PC-9 (cell line): ENCODE data around the gene BNIP2. TPM values are rescaled to one million over a fixed set of nuclear protein-coding genes. Genes with fewer than 3 reads are reported as not detected.

Experiments
- BruUV-seq: library from RNA; stranded (reverse); fragments of 400-500 nt; replicated peaks from 2 replicates; lab custom pipeline; 2021; lab: Mats Ljungman, UMichigan
- CTCF ChIA-PET: fragments of 300-600 bp; sonication (Branson Sonifier 250); formaldehyde crosslinking; loops from one replicate; lab custom pipeline; 2022; ENCODE audit warnings: antibody characterized with exemption; lab: Charles Lee
- POLR2A ChIA-PET: fragments of 300-600 bp; sonication (Branson Sonifier 250); formaldehyde crosslinking; loops from one replicate; lab custom pipeline; 2022; ENCODE audit warnings: antibody characterized with exemption; ENCODE audit not compliant: unreplicated experiment; lab: Charles Lee
- DNase-seq, 2 experiments: peaks; one replicate each; pipeline versions ENCODE4 v3.0.0 to v3.0.0-alpha.2; 2015 to 2022; ENCODE audit warnings: mixed read lengths in 1 of 2
- H2AFZ ChIP-seq: fragments of 200-600 bp; sonication (generic); 2 replicates; pipeline ENCODE4 v1.8.1; 2017; ENCODE audit warnings: antibody characterized with exemption
- H3F3A ChIP-seq: fragments of 200-600 bp; sonication (generic); 2 replicates; pipeline ENCODE4 v1.8.1; 2017; ENCODE audit warnings: antibody characterized with exemption, mild to moderate bottlenecking, low read depth; ENCODE audit not compliant: insufficient read depth
- H3K27ac ChIP-seq: fragments of 200-600 bp; sonication (generic); 2 replicates; pipeline ENCODE4 v1.6.1; 2016; ENCODE audit warnings: mixed run types
- H3K27me3 ChIP-seq: fragments of 200-600 bp; sonication (generic); 2 replicates; pipeline ENCODE4 v1.6.1; 2016; ENCODE audit warnings: low read depth, mixed run types; ENCODE audit not compliant: insufficient read depth
- H3K36me3 ChIP-seq: fragments of 200-600 bp; sonication (generic); 2 replicates; pipeline ENCODE4 v1.6.1; 2016; ENCODE audit warnings: low read depth, mixed run types
- H3K4me1 ChIP-seq: fragments of 200-600 bp; sonication (generic); replicated peaks from 2 replicates; pipeline ENCODE4 v1.6.1; 2016; ENCODE audit warnings: mixed run types; ENCODE audit not compliant: insufficient read depth
- H3K4me2 ChIP-seq: fragments of 200-600 bp; sonication (generic); 2 replicates; pipeline ENCODE4 v1.6.1; 2017; ENCODE audit warnings: mixed run types
- H3K4me3 ChIP-seq: fragments of 200-600 bp; sonication (generic); 2 replicates; pipeline ENCODE4 v1.6.1; 2016; ENCODE audit warnings: mixed run types
- H3K79me2 ChIP-seq: fragments of 200-600 bp; sonication (generic); 2 replicates; pipeline ENCODE4 v1.6.1; 2017; ENCODE audit warnings: low read depth, mixed run types
- H3K9me2 ChIP-seq: fragments of 200-600 bp; sonication (generic); 2 replicates; pipeline ENCODE4 v1.8.1; 2017; ENCODE audit warnings: mild to moderate bottlenecking; ENCODE audit not compliant: insufficient read depth
- H3K9me3 ChIP-seq: fragments of 200-600 bp; sonication (generic); 2 replicates; pipeline ENCODE4 v1.8.1; 2016; ENCODE audit warnings: low read depth; ENCODE audit not compliant: insufficient read depth
- H4K20me1 ChIP-seq: fragments of 200-600 bp; sonication (generic); 2 replicates; pipeline ENCODE4 v1.8.1; 2017; ENCODE audit not compliant: insufficient read depth
- EZH2 ChIP-seq: fragments of 200-600 bp; sonication (generic); IDR thresholded peaks from 2 replicates; pipeline ENCODE4 v1.8.0; 2017; ENCODE audit warnings: antibody characterized with exemption, low read depth
- intact Hi-C: fragments of 100-400 bp; cut with micrococcal nuclease; formaldehyde crosslinking; loops from one replicate; pipeline ENCODE4 v1.10.0; 2022; ENCODE audit not compliant: unreplicated experiment
- total RNA-seq: library from RNA; stranded (reverse); gene quantifications from 2 replicates; pipeline ENCODE4 v1.2.3, GENCODE V29; 2021
- TF ChIP-seq, protein P1 (sequence below): fragments of 200-600 bp; sonication (generic); conservative IDR thresholded peaks from 2 replicates; pipeline ENCODE4 v1.6.1; 2017; ENCODE audit warnings: mixed run types, antibody characterized with exemption, mild to moderate bottlenecking, moderate library complexity

Gene BNIP2
- total RNA-seq, 1 experiment from 2014 or later: 64.3 TPM

GRCh38 chr15:59676565-59676964 is 12.6 kb downstream of the BNIP2 start:
- ChIA-PET POLR2A (no interaction called here), CTCF (no interaction called here)
- peaks cover 5% of the 10 kb centered on the region for H4K20me1 ChIP-seq
- no peak overlapping the region for H3K27ac ChIP-seq
- no peaks in the 10 kb centered on the region for H3K4me1 ChIP-seq
- no peaks in the 10 kb centered on the region for H3K27me3 ChIP-seq
- intact Hi-C loops: no loop called here
- H3F3A ChIP-seq: no peaks in the 10 kb centered on the region
- no peak for TF ChIP-seq EZH2
- TF ChIP-seq, protein P1, sequence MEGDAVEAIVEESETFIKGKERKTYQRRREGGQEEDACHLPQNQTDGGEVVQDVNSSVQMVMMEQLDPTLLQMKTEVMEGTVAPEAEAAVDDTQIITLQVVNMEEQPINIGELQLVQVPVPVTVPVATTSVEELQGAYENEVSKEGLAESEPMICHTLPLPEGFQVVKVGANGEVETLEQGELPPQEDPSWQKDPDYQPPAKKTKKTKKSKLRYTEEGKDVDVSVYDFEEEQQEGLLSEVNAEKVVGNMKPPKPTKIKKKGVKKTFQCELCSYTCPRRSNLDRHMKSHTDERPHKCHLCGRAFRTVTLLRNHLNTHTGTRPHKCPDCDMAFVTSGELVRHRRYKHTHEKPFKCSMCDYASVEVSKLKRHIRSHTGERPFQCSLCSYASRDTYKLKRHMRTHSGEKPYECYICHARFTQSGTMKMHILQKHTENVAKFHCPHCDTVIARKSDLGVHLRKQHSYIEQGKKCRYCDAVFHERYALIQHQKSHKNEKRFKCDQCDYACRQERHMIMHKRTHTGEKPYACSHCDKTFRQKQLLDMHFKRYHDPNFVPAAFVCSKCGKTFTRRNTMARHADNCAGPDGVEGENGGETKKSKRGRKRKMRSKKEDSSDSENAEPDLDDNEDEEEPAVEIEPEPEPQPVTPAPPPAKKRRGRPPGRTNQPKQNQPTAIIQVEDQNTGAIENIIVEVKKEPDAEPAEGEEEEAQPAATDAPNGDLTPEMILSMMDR: no peak
- no peaks in the 10 kb centered on the region for H3K79me2 ChIP-seq
- no TSS peak for BruUV-seq
- H3K9me2 ChIP-seq: no peaks in the 10 kb centered on the region
- H2AFZ ChIP-seq: no peak overlapping the region
- no peak for DNase-seq
- no peaks in the 10 kb centered on the region for H3K9me3 ChIP-seq
- no peak overlapping the region for H3K4me2 ChIP-seq
- no peak overlapping the region for H3K4me3 ChIP-seq
- H3K36me3 ChIP-seq: 0 out of 2 replicates have a peak, but pooled peaks cover 24% of the 10 kb centered on the region

- H3F3A ChIP-seq: no peaks in the 10 kb centered on the region
- no peaks in the 10 kb centered on the region for H4K20me1 ChIP-seq
- no peaks in the 10 kb centered on the region for H3K27me3 ChIP-seq
- CTCF ChIA-PET: interaction anchor here (0.6 kb wide), 1 partner anchor 453 kb away, joined by 3 read pairs; no protein-coding TSS in a partner anchor
- H3K4me1 ChIP-seq: no peaks in the 10 kb centered on the region
- H3K4me2 ChIP-seq: no peak overlapping the region
- no peak overlapping the region for H3K4me3 ChIP-seq
- POLR2A ChIA-PET: no interaction called here
- H3K79me2 ChIP-seq: no peaks in the 10 kb centered on the region
- intact Hi-C loops: no loop called here
- no peak for DNase-seq
- 0 out of 2 replicates have a peak, but pooled peaks cover 23% of the 10 kb centered on the region for H3K36me3 ChIP-seq
- H3K27ac ChIP-seq: no peak overlapping the region
- TF ChIP-seq, protein P1: no peak
- TF ChIP-seq EZH2: no peak
- no peak overlapping the region for H2AFZ ChIP-seq
- H3K9me3 ChIP-seq: no peaks in the 10 kb centered on the region
- H3K9me2 ChIP-seq: no peaks in the 10 kb centered on the region
- no TSS peak for BruUV-seq
Observed at GRCh38 chr15:59674361-59674877, 14.7 kb downstream of the BNIP2 start.

GRCh38 chr15:59668556-59668955 is 20.6 kb downstream of the BNIP2 start:
- Histone ChIP-seq H2AFZ (no peak overlapping the region), H4K20me1 (peaks cover 6% of the 10 kb centered on the region; the same call in 1 of the 2 replicates), H3K36me3 (peaks cover 4% of the 10 kb centered on the region; the same call in 1 of the 2 replicates), H3K4me3 (no peak overlapping the region), H3K9me2 (no peaks in the 10 kb centered on the region), H3K9me3 (no peaks in the 10 kb centered on the region), H3K4me2 (no peak overlapping the region), H3K4me1 (no peaks in the 10 kb centered on the region), H3K79me2 (no peaks in the 10 kb centered on the region; the same call in 1 of the 2 replicates), H3K27me3 (no peaks in the 10 kb centered on the region), H3K27ac (no peak overlapping the region), H3F3A (no peaks in the 10 kb centered on the region)
- BruUV-seq: no TSS peak
- intact Hi-C loops: no loop called here
- TF ChIP-seq, protein P1: no peak
- no peak for TF ChIP-seq EZH2
- ChIA-PET CTCF (no interaction called here), POLR2A (no interaction called here)
- no peak for DNase-seq
